GM19372 (cell line): ENCODE measurements around the gene QRFP.

Source experiments
- ATAC-seq: cut with Tn5 transposase; IDR thresholded peaks from one replicate; pipeline ENCODE4 v1.9.1; 2021; ENCODE audit warnings: mild to moderate bottlenecking, low read depth, moderate library complexity; ENCODE audit not compliant: unreplicated experiment

The QRFP gene

GRCh38 chr9:130905902-130906734 lies 9.5 kb upstream of the QRFP start:
- ATAC-seq: no peak

GRCh38 chr9:130905125-130905901 lies 8.7 kb upstream of the QRFP start:
- ATAC-seq: no peak

- no peak for ATAC-seq
These were observed 7.7 kb upstream of the QRFP start for GRCh38 chr9:130904070-130905044.

GRCh38 chr9:130903194-130904069 lies 6.8 kb upstream of the QRFP start:
- no peak for ATAC-seq

GRCh38 chr9:130902204-130903185 lies 5.9 kb upstream of the QRFP start:
- no peak for ATAC-seq

GRCh38 chr9:130901498-130902203 lies 5.0 kb upstream of the QRFP start:
- ATAC-seq: no peak

GRCh38 chr9:130900701-130901497 lies 4.3 kb upstream of the QRFP start:
- ATAC-seq: no peak

- ATAC-seq: no peak
These were observed 2.6 kb upstream of the QRFP start for GRCh38 chr9:130899051-130899748.

GRCh38 chr9:130898552-130898852 lies 1.9 kb upstream of the QRFP start:
- ATAC-seq: no peak

- ATAC-seq: no peak
These were observed 1.4 kb upstream of the QRFP start for GRCh38 chr9:130897848-130898551.

- no peak for ATAC-seq
These were observed 616 bp upstream of the QRFP start for GRCh38 chr9:130897105-130897751.

- no peak for ATAC-seq
These were observed 955 bp downstream of the QRFP start for GRCh38 chr9:130895481-130896232.

- no peak for ATAC-seq
These were observed 1.6 kb downstream of the QRFP start for GRCh38 chr9:130895038-130895437.

GRCh38 chr9:130894546-130894945 lies 2.1 kb downstream of the QRFP start:
- no peak for ATAC-seq
